Skin epidermis (tissue), 12 donors: ENCODE results near the gene TGM1.
"Not testable (repeated sequence)": the region's sequence is repeated elsewhere in the genome, so short reads cannot be mapped to it uniquely, and the experiment has no call there.

Experiments used
- H3K27ac ChIP-seq, 21 experiments: fragments of 200-600 bp; sonication (generic) in 11 of 21; one replicate each; pipeline ENCODE4 v1.5.0; 2020; ENCODE audit warnings: mild to moderate bottlenecking in 3 of 21, inconsistent platforms in 2 of 21, moderate library complexity in 2 of 21
- H3K4me3 ChIP-seq, 7 experiments: fragments of 200-600 bp; sonication (generic) in 2 of 7; one replicate each; pipeline ENCODE4 v1.5.0; 2020; ENCODE audit warnings: inconsistent platforms in 2 of 7, mild to moderate bottlenecking in 2 of 7, moderate library complexity in 1 of 7

Gene TGM1

DNA sequence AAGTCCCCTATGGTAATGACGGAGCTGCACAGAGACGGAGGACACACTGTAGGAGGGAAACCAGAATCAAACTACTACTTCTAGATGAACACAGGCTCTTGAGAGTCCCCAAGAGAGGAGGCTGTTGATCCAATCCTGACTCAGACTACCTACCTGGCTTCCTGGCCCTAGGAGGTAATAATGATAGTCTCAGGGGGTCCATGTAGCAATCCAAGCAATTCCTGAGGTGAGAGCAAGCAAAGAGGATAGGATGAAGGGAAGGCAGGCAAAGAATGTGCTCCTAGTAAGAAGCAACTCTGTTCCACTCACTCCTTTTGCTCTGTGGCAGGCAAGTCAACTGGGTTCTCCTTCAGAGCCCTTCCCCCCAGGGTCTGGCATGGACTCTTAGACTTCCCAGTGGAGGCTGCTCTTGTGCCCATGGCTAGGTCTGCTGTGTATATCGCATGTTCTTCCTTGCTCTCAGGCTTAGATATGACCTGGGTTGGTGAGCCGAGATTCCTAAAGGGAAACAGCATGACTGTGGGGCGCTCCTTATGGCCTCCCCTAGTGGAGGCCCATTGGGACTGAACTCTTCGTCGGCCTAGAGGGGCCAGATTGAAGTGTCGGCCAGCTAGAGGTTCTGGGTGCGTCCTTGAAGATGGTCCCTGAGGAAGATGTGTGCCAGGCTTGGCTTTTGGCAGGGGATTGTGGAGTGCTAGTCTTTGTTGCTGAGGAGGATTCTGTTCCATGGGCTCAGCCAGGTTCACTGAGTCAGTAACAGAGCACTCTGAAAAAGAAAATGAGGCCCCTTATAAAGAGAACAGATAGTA is 22.7 kb downstream of the TGM1 start:
- peak overlapping the region in 9 of 21 experiments; percentile 42 to 99 (median 97) for H3K27ac ChIP-seq
- no peak overlapping the region for H3K4me3 ChIP-seq

GRCh38 chr14:24238527-24239037 is 24.4 kb downstream of the TGM1 start:
- H3K27ac ChIP-seq, result peak overlapping the region in 1 of 21 experiments; percentile 6
- no peak overlapping the region for H3K4me3 ChIP-seq

GRCh38 chr14:24238123-24238522 is 24.9 kb downstream of the TGM1 start:
- no peak overlapping the region for H3K4me3 ChIP-seq
- peak overlapping the region in 1 of 21 experiments; percentile 6 for H3K27ac ChIP-seq

DNA sequence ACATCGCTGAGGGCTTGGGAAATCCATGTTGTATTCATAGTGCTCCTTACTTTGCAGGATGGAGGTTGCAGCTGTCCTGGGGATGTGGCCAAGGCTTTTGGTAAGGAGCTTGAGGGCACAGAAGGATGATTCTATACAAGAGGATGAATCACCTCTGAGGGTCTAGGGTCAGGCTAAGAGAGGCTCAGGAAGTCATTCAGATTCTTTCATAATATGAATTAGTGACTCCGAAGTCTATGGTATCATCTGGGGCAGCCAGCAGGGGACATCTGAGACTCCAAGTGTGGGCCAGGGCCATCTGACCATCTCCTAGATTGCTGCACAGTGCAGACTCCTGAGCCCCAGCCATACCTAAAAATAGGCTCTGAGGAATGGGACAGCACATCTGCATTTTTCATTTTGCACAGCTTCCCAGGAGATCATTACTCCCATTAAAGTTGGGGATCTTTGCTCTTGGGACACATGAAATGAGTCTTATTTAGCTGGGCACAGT is 25.5 kb downstream of the TGM1 start:
- no peak overlapping the region for H3K27ac ChIP-seq
- H3K4me3 ChIP-seq, result no peak overlapping the region

- H3K27ac ChIP-seq, result no peak overlapping the region
- no peak overlapping the region for H3K4me3 ChIP-seq
These were observed 26.1 kb downstream of the TGM1 start for GRCh38 chr14:24236689-24237462.

GRCh38 chr14:24235804-24236688 is 26.9 kb downstream of the TGM1 start:
- Histone ChIP-seq H3K4me3 (no peak overlapping the region), H3K27ac (peak overlapping the region in 3 of 21 experiments; percentile 13 to 29 (median 19))

DNA sequence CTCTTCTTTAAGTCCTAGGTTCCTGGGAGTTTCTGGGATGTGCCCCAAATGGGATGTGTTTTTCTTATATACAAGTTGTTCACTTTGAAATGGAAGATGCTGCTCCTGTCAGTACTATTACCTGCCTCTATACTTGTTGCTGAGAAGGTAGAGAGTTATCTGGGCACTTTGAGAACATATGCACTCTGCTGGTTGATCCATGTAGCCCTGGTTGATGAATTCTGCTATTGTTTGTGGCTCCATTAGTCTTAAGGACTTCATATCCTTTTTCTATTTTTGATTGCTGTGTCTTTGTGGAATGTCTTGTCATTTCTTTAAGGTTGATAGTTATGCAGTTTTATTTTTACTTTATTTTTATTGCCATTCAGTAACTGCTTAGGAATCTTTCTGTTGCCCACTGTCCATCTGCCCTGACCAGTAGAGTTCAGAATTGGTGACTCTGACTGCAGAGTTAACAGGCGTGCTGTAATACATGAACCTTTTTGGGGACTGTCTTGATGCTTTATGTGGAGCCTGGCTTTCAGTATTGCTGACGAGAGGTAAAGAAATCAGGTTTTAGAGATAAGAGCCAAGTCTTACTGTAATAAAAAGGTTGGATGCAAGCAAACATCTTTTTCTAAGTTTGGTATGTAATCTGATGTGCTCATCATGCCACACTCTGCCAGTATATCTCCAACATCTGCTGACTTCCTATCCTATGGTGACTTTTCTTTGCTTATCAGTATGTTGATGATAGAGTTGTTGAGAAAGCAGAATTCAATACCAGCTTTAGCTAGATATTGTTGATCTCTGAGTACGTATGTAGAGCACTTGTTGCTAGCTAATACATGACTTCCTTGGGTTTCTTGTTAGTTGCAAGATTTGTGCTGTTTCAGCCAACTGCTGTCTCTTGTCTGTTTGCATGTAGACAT is 28.6 kb downstream of the TGM1 start:
- peak overlapping the region in 3 of 21 experiments; percentile 6 to 92 (median 91) for H3K27ac ChIP-seq

DNA sequence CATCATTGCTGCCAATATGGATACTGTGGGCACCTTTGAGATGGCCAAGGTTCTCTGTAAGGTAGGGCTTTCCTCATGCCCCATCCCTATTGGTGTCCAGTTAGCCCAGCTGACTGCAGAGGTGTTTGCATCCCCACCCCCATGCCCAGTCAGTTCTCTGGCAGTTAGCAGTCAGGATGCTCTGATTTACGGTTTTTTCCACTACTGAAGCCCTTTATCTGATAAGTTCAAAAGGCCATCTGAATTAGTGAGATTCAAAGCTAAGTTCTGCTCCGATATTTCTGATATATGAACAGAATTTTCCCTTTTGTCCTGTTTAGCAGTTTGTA is 29.5 kb downstream of the TGM1 start:
- Histone ChIP-seq H3K27ac (peak overlapping the region in 16 of 21 experiments; percentile 78 to 97 (median 91)), H3K4me3 (peak overlapping the region; percentile 59 to 87 (median 69))

More for the DNA sequence above, 28.6 kb downstream of the TGM1 start:
- no peak overlapping the region for H3K4me3 ChIP-seq

DNA sequence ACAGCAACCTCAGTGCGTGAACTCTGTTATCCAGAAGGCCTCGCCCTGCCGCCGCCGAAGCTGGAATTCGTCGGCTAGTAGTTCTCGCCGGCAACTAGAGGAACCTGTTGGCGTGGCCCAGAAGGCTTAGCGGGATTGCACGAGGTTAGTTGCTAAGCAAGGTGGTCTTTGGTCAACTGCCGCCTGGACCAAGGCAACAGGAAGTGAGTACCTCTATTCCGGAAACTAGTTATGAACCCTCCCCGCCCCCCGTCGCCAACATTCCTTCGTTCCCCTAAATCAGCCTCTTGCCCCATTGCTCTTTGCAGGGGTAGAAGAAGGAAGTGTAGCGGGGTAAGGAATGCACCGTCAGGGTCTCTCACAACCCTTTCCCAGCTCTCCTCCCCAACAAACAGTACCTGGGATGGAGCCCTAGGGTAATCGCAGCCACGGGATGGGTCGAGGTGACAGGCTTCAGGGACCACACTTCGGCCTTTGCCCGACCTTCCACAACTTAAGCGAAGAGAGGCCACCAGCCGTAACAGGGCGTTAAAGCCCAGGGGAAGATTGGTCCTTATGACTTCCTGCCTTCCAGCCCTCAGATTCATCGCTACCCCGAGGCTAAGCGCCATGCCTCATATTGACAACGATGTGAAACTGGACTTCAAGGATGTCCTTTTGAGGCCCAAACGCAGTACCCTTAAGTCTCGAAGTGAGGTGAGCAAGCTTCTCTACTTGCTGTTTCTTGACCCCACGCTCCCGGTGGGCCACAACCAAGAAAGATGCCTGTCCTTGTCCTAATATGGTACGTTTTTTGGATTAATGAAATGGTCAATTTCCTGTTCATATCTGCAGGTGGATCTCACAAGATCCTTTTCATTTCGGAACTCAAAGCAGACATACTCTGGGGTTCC is 30.1 kb downstream of the TGM1 start, which contains the start of gene GMPR2:
TSS of gene GMPR2 (plus strand) at position 285 of the 893 bp plus-strand sequence. CDS start at position 610, 325 bp downstream.
- peak within 1 kb of the TSS; percentile 17 to 97 (median 90) for H3K27ac ChIP-seq
- peak within 1 kb of the TSS; percentile 59 to 87 (median 69) for H3K4me3 ChIP-seq

- peak within 1 kb of the TSS; percentile 17 to 97 (median 90) for H3K27ac ChIP-seq
These were observed 30.8 kb downstream of the TGM1 start, which contains the start of gene NEDD8 for GRCh38 chr14:24232121-24232644. Gene NEDD8 (minus strand): TSS chr14:24232367. CDS start chr14:24232267, 100 bp downstream.

GRCh38 chr14:24231263-24232120 is 31.5 kb downstream of the TGM1 start:
- H3K27ac ChIP-seq, result peak overlapping the region; percentile 17 to 97 (median 90)
- H3K4me3 ChIP-seq, result peak overlapping the region; percentile 59 to 87 (median 69)

More at GRCh38 chr14:24232121-24232644, 30.8 kb downstream of the TGM1 start, which contains the start of gene NEDD8:
- H3K4me3 ChIP-seq, result peak within 1 kb of the TSS; percentile 59 to 87 (median 69)

DNA sequence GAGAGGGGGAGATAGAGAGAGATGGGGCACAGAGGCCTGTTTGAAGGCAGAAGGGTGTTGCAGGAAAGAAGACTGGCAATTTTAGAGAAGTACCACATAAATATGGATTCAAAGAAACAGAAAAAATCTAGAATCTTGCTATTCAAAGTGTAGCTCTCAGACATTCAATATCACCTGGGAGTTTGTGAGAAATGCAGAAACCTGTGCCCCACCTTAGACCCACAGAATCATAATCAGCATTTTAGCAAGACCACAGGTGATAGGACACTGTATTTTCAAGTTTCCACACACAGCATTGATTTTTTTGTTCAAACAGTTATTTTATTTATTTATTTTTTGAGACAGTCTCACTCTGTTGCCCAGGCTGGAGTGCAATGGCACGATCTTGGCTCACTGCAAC is 34.1 kb downstream of the TGM1 start:
- H3K27ac ChIP-seq, result no peak overlapping the region
- H3K4me3 ChIP-seq, result no peak overlapping the region

DNA sequence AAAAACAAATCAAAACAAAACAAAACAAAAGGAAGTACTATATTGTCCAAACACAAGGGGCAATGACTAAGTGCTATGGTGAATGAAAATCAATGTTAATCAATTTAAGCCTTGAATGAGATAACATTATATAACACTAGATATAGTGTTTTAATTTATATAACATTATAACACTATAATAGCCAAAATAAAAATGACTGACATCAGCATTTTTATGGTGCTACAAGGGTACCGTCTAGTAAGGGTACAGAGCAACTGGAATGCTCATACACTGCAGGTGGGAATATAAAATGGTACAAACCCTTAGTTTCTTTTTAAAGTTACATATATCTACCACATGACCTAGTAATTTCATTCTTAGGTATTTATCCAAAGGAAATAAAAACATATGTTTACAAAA is 36.5 kb downstream of the TGM1 start:
- Histone ChIP-seq H3K4me3 (no peak overlapping the region), H3K27ac (no peak overlapping the region)

DNA sequence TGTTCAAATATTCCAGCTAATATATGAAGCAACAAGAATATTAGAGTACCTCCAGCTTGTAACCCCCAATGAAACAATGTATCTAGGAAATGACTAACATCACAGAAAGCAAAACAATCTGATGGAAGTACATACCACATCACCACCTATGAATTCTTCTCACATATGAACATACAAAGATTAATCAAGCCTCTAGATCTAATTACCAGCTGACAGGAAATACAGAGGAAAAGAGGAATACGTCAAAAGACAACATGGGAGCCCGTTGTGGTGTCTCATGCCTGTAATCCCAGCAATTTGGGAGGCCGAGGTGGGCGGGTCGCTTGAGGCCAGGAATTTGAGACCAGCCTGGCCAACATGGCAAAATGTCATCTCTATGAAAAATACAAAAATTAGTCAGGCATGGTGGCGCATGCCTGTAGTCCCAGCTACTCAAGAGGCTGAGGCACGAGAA is 38.3 kb downstream of the TGM1 start:
- H3K4me3 ChIP-seq, result no peak overlapping the region
- peak overlapping the region in 4 of 21 experiments; percentile 13 to 62 (median 25) for H3K27ac ChIP-seq

- H3K27ac ChIP-seq, H3K4me3 ChIP-seq: not testable (repeated sequence)
These were observed 40.0 kb downstream of the TGM1 start for GRCh38 chr14:24222987-24223386.

DNA sequence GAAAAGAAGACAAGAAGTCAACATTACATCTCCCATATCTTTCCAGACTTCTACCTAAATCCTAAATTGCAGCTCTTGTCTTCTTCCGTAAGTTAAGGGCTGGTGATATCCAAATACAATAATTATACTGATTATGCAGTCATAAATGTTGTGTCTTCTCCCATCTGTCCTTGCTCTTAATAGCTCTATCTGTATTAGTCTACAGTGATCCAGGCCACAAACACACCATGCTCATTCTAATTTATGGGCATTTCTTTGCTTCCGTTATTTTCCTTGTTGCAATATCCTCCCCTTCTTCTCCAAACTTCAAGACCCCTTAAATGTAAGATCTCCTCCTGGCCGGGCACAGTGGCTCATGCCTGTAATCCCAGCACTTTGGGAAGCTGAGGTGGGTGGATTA is 43.5 kb downstream of the TGM1 start:
- H3K27ac ChIP-seq, result no peak overlapping the region
- H3K4me3 ChIP-seq, result no peak overlapping the region
